ENCODE measurements around the gene MXRA8. TPM values are rescaled to one million over a fixed set of nuclear protein-coding genes. Genes with fewer than 3 reads are reported as not detected.
"Not testable (repeated sequence)": the region's sequence is repeated elsewhere in the genome, so short reads cannot be mapped to it uniquely, and the experiment has no call there.

The MXRA8 gene
- total RNA-seq, 2 donors from 2014 or later, result 23.3 to 48.5 TPM

DNA sequence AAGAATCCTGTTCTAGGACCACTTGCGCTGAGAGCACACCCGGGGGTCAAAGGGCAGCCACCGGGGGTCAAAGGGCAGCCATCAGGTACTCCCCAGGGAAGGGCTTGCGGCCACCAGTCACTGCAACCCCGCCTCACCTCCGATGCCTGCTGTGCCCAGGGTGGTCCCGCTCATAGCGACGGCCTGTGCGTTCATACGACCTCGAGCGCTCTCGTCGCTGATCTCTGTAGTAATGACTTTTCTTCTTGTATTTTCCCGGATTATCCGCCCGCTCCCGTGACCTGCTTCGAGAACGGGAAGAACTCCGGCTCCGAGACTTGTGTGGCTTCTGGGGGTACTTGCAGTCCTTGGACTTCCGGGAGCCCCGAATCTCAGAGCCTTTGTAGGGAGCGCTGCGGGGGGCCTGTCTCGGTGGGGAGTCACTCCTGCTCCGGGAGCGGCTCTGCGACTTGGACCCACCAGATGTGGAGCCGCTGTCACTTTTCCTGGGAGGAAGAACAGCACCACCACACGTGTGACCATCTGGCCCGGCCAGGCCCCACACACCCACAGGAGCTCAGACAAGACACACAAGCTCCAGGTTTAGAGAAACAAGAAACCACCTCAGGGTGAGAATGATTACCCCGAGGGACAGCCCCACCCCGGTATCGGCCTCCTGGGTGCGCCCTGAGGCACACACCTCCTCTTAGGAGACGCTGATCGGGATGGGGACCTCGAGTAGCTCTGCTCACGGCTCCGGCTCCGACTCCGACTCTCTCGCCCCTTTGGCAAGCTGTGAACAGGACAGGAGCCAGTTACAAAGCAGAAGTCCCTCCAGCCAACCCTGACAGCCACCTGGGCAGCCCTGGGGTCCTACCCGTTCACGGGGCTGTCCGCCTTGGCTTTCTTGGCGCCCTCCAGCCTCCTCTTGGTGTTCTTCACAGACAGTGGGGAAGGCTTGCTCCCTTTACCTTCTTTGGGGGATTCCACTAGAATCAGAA lies 29.0 kb upstream of the MXRA8 start:
- no peak for DNase-seq

DNA sequence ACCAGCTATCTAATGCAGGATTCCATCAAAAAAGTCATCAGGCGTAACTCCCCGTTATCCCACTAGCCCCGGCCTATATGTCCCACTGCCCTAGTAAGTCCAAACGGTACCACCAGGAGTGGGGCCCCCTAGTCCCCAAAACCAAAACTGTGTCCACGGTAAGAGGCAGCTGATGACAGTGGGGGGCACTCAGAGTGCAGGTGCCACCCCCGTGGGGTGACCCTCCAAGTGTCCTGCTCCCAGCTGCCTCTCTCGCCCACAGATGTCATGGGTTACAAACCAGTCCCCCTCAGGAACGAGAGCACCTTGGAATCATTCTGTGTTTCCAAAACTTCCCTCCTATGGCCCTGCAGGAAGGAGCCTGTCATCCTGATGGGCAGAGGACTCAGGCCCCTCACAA lies 27.6 kb upstream of the MXRA8 start:
- no peak overlapping the region for H3K27ac ChIP-seq
- H3K4me1 ChIP-seq, result no peaks in the 10 kb centered on the region
- 89 to 96% methylated on average over 7 to 8 of the region's 8 CpGs for WGBS, 2 donors
- H3K27me3 ChIP-seq, result no peaks in the 10 kb centered on the region
- TF ChIP-seq POLR2A (IDR thresholded peaks at IDR 0.05) (no peak), CTCF (IDR thresholded peaks at IDR 0.05) (no peak)
- H3K4me3 ChIP-seq, result no peak overlapping the region
- peaks cover 31 to 38% of the 10 kb centered on the region in 2 donors for H3K36me3 ChIP-seq (replicated peaks in 1 of 2; ENCODE audit: insufficient read depth in 1 of 2, low read depth in 2 of 2)
- intact Hi-C loops (cut with DNase I), result no loop called here
- DNase-seq (no peak), ATAC-seq (no peak)
- H3K9me3 ChIP-seq, result no peaks in the 10 kb centered on the region

More for the DNA sequence above, 29.0 kb upstream of the MXRA8 start:
- Histone ChIP-seq H3K9me3 (no peaks in the 10 kb centered on the region), H3K4me1 (no peaks in the 10 kb centered on the region), H3K27me3 (no peaks in the 10 kb centered on the region), H3K27ac (no peak overlapping the region), H3K4me3 (no peak overlapping the region), H3K36me3 (replicated peaks in 1 of 2; ENCODE audit: insufficient read depth in 1 of 2, low read depth in 2 of 2) (peaks cover 40 to 50% of the 10 kb centered on the region in 2 donors)
- intact Hi-C loops (cut with DNase I), result no loop called here
- 93 to 95% methylated on average over 32 to 48 of the region's 50 CpGs for WGBS, 2 donors
- no peak for ATAC-seq
- TF ChIP-seq POLR2A (IDR thresholded peaks at IDR 0.05), result no peak
- TF ChIP-seq CTCF (IDR thresholded peaks at IDR 0.05), result no peak

GRCh38 chr1:1385339-1385738 lies 27.0 kb upstream of the MXRA8 start:
- H3K4me1 ChIP-seq; H3K9me3 ChIP-seq; ATAC-seq; H3K27ac ChIP-seq; intact Hi-C loops (cut with DNase I); DNase-seq; H3K4me3 ChIP-seq; H3K27me3 ChIP-seq: not testable (repeated sequence)
- 93 to 94% methylated on average over 23 to 26 of the region's 29 CpGs for WGBS, 2 donors
- H3K36me3 ChIP-seq (replicated peaks in 1 of 2; ENCODE audit: insufficient read depth in 1 of 2, low read depth in 2 of 2), result peaks cover 27 to 34% of the 10 kb centered on the region in 2 donors

- no peaks in the 10 kb centered on the region for H3K27me3 ChIP-seq
- no peak for TF ChIP-seq POLR2A (IDR thresholded peaks at IDR 0.05)
- TF ChIP-seq CTCF (IDR thresholded peaks at IDR 0.05), result no peak
- H3K36me3 ChIP-seq (replicated peaks in 1 of 2; ENCODE audit: insufficient read depth in 1 of 2, low read depth in 2 of 2), result peaks cover 2 to 3% of the 10 kb centered on the region in 2 donors
- no peak for DNase-seq
- no peak overlapping the region for H3K4me3 ChIP-seq
- 93% methylated on average over 5 of the region's 8 CpGs; no CpG with 5 or more reads in 1 of the 2 donors for WGBS, 2 donors
- H3K4me1 ChIP-seq, result peaks cover 2% of the 10 kb centered on the region
- no peak overlapping the region for H3K27ac ChIP-seq
- no peak for ATAC-seq
- no peaks in the 10 kb centered on the region for H3K9me3 ChIP-seq
- intact Hi-C loops (cut with DNase I), result no loop called here
Measured at GRCh38 chr1:1381294-1381693, 22.9 kb upstream of the MXRA8 start.

GRCh38 chr1:1380860-1381259 lies 22.5 kb upstream of the MXRA8 start:
- H3K4me3 ChIP-seq, result no peak overlapping the region
- no peak for TF ChIP-seq POLR2A (IDR thresholded peaks at IDR 0.05)
- TF ChIP-seq CTCF (IDR thresholded peaks at IDR 0.05), result no peak
- H3K4me1 ChIP-seq, result peaks cover 6% of the 10 kb centered on the region
- WGBS, 2 donors, result 91% methylated on average over 16 of the region's 16 CpGs; no CpG with 5 or more reads in 1 of the 2 donors
- no peak for ATAC-seq
- no peaks in the 10 kb centered on the region for H3K9me3 ChIP-seq
- no peaks in the 10 kb centered on the region for H3K27me3 ChIP-seq
- H3K27ac ChIP-seq, result no peak overlapping the region
- intact Hi-C loops (cut with DNase I), result no loop called here
- DNase-seq, result no peak
- peaks cover 0 to 1% of the 10 kb centered on the region in 2 donors for H3K36me3 ChIP-seq (replicated peaks in 1 of 2; ENCODE audit: insufficient read depth in 1 of 2, low read depth in 2 of 2)
